ENCODE data around the gene CLN5. TPM values are rescaled to one million over a fixed set of nuclear protein-coding genes. Genes with fewer than 3 reads are reported as not detected.
A peak's percentile ranks its signal among the peaks of the same experiment; 100 is the strongest.
"Not testable (repeated sequence)": the region's sequence is repeated elsewhere in the genome, so short reads cannot be mapped to it uniquely, and the experiment has no call there.

The CLN5 gene
- 12.9 TPM for total RNA-seq

DNA sequence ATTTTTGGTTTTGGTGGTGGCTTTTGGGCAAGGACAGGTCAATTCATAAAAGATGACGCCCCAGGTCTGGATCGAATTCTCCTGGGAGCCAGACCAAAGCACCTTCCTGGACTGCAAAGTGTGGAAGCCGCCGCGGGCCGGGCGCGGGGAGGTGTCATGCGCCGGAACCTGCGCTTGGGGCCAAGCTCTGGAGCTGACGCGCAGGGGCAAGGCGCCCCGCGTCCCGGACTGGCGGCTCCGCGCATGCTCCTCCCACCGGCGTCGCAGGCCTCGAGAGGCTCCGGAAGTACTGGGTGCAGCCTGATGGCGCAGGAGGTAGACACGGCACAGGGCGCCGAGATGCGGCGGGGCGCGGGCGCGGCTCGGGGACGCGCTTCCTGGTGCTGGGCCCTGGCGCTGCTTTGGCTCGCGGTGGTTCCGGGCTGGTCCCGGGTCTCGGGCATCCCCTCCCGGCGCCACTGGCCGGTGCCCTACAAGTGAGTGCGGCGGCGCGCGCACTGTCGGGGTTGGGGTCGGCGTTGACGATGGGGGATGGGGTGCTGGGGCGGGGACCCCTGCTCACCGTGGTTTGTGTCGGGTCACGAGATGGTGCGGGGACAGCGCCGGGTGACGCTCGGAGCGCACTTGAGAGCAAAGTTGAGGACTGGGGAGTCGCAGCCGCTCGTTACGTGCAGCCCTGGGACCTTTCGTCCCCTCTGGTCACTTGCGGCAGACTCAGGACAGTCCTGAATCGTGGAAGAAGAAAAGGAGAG is at the start of gene CLN5:
Gene CLN5 (plus strand): TSS at position 286 of the 752 bp plus-strand sequence. CDS start 18 bp downstream, at position 304.
- ATAC-seq, result peak; percentile 99

DNA sequence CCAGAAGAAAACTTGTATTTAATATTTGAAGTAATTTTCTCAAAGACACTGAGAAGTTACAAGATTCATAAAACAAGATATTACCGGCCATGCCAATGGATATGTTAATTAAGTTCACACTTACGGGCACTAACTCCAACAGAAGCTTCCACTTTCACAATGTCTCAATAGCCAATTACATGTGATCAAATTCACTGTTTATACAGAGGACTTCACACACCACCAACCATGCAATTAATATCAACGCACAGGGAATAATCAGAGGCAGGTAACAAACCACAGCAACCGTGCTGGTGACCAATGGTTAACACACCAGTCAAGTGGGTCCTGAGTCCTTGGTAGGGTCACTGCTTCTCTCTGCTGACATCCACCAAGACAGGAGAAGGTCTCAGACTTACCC is 49.5 kb upstream of the CLN5 start:
- no peak for ATAC-seq

- ATAC-seq, result no peak
Measured at GRCh38 chr13:76943646-76944045, 48.2 kb upstream of the CLN5 start.

GRCh38 chr13:76944456-76944855 is 47.4 kb upstream of the CLN5 start:
- ATAC-seq, result peak; percentile 48

DNA sequence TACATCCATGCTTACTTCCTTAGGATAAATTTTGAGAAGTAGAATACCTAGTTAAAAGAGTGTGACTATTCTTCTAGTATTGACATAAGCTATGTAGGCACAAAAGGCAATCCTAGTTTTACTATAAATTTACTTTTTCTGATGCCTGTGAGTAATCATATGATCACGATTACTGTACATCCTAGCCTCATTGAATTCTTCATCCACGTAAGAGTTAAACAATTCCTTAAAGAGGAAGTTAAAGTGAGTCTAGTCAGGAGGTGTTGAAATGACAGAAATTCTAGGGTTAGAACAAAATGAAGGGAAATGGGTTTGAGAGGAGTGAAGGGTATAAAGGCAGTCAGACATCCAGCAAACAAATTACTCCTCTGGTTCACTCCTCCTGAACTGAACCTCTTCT is 43.7 kb upstream of the CLN5 start, which contains the start of gene ACOD1:
Gene ACOD1 (plus strand): TSS at position 363 of the 400 bp plus-strand sequence. CDS start 48 bp downstream, outside the sequence.
- ATAC-seq, result no peak

DNA sequence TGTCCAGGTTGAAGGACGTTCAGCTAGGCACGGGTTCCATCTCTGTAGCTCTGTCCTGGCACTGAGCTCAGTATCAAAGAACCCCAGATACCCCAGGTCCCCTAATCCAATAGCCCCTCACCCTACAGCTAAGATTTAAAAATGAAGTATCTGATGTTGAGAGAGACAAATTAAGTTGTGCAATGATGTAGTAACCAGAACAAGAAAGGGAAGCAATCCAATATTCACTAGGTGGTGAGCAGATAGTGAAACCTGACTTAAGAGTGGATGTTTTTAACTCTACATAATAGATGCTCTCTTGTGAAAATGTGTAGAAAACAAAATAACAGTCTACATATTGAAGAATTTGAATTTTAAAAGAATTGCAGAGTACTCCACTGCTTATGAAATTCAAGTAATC is 41.8 kb upstream of the CLN5 start:
- ATAC-seq, result no peak

DNA sequence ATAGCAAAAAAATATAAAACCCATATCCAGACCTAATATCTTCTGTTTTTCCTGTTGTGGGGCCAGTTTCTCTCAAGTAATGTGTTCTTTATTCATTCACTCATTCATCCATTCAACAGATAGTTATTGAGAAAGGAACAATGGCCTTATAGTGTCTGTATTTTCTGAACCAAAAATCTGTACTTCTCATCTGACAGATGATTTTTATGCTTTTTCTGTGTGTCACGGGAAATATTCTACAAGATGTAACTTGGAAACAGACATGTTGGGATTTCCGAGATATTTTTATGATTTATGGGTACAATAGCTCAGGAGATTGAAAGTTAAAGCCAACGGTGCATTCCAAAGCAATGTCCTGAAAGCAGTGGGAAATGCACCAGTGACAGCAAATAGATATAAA is 37.9 kb upstream of the CLN5 start:
- ATAC-seq, result no peak

GRCh38 chr13:76954538-76954937 is 37.3 kb upstream of the CLN5 start:
- no peak for ATAC-seq

- no peak for ATAC-seq
Measured at GRCh38 chr13:76955193-76955592, 36.7 kb upstream of the CLN5 start.

DNA sequence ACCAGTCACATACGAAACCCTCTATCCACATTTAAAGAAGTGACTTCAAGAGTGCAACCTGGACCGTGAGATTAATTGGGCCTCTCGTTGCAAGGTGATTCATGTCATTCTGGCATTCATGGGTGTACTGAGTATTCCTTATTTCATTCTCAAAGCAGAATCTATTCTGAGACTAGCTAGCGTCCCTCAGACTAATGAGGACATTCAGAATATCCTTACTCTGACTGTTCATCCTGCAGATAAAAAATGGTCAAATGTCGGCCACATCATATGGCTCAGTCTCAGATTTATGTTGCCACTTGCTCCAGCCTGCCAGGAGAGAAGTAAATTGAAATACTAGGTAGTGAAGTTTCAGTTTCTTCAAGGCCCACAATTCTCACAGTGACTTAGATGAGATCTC is 36.2 kb upstream of the CLN5 start:
- ATAC-seq, result no peak

DNA sequence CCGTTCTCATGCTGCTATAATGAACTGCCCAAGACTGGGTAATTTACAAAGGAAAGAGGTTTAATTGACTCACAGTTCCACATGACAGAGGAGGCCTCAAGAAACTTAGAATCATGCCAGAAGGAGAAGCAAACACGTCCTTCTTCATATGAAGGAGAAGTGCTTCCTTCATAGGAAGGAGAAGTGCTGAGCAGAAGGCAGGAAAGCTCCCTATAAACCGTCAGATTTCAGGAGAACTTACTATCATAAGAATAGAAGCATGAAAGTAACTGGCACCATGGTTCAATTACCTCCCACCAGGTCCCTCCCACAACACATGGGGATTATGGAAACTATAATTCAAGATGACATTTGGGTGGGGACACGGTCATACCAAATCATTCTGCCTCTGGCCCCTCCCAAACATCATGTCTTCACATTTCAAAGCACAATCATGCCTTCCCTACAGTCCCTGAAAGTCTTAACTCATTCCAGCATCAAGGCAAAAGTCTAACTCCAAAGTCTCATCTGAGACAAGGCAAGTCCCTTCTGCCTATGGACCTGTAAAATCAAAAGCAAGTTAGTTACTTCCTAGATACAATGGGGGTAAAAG is 32.9 kb upstream of the CLN5 start:
- ATAC-seq, result no peak

DNA sequence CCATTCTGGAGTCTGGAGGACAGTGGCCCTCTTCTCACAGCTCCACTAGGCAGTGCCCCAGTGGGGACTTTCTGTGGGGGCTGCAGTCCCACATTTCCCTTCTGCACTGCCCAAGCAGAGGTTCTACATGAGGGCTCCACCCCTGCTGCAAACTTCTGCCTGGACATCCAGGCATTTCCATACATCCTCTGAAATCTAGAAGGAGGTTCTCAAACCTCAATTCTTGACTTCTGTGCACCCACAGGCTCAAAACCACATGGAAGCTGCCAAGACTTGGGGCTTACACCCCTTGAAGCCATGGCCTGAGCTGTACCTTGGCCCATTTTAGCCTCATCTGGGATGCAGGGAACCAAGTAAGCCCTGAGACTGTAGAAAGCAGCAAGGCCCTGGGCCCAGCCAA is 32.1 kb upstream of the CLN5 start:
- not testable (repeated sequence) for ATAC-seq

DNA sequence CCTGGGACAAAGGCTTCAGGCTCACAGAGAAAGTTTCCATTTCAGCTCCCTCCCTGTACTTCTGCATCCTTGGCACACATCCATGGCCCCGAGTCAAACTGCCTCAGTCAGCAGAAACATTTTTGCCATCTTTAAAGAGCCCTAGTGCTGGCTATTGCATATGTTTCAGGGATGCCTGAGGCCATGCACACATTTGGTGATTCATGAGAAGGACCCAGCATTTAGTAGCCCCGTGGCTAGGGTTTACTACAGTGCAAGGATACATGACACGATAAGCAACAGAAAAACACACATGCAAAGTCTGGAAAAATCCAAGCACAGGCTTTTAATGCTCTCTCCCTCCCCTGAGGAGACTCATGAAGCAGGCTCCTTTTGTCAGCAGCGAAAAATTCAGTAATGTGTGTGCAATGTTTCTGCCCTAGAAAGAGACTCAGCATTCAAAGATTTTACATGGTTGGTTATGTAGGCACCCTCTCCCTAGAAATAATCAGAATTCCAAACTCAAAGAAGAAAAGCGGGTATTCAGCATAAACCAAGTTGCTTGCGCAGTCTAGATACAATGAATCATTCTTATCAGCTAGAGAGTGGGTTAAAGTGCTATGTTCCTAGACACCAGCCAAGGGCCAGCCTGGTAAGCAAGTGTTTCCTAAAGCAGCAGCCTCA is 26.0 kb upstream of the CLN5 start:
- peak; percentile 37 for ATAC-seq

DNA sequence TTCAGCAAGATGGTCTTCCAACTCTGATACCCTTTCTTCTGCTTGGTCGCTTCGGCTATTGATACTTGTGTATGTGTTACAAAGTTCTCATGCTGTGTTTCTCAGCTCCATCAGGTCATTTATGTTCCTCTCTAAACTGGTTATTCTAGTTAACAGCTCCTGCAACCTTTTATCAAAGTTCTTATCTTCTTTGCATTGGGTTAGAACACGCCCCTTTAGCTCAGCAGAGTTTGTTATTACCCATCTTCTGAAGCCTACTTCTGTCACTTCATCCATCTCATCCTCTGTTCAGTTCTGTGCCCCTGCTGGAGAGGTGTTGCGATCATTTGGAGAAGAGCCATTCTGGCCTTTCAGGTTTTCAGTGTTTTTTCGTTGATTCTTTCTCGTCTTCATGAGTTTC is 24.9 kb upstream of the CLN5 start:
- no peak for ATAC-seq

GRCh38 chr13:76968041-76968440 is 23.8 kb upstream of the CLN5 start:
- no peak for ATAC-seq

DNA sequence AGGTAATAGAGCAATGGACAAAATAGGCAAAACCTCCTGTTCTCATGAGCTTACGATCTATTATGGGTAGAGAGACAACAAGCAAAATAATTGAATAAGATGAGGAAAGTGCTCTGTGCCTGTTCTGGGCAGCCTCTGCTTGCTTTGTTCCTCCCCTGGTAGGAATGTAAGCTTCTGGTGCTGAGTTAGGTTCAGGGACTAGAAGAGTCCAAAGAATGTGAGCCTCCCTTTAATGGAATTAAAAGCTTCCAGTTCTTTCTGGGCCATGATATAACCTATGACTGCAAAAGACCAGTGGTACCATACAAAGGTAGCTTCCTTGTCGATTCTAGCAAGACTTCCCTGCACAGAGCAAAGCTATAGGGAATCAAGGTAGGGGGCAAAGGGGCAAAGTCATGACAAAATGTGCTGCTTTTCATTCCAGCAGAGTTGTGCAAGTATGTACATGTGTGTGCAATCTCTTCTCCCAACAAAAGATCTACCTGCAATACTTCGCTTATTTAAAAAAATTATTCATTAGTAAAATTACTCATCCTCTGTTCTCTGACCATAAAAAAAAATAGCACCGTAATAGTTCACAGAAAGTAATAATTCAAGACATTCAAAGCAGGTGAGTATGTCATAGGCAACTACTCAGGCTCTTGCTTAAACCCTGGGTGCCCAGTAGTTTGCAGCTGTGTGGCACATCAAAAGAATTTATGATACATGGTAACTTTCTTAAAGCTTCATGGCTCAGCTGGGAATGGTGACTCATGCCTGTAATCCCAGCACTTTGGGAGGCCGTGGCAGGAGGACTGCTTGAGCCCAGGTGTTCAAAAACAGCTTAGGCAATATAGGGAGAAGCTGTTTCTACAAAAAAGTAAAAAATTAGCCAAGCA is 22.2 kb upstream of the CLN5 start:
- peak; percentile 90 for ATAC-seq

GRCh38 chr13:76971215-76971614 is 20.7 kb upstream of the CLN5 start:
- no peak for ATAC-seq

GRCh38 chr13:76971851-76972829 is 19.7 kb upstream of the CLN5 start:
- ATAC-seq, result no peak

GRCh38 chr13:76973920-76974617 is 17.8 kb upstream of the CLN5 start:
- no peak for ATAC-seq

DNA sequence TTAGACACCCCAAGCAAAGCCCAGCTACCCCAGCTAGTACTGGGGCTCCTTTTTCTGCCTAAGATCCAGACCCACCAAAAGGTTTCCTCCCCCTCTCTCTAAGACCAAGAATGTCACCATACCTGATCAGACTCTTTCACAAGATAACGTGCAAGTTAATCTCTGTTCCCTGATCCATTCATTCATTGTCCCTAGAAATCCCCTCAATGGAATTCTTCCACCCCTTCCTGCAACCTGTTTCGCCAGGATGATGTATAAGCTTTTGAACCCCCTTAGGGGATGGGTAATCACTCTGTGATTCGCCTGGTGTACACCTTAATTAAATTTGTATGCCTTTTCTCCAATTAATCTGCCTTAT is 17.3 kb upstream of the CLN5 start:
- no peak for ATAC-seq

DNA sequence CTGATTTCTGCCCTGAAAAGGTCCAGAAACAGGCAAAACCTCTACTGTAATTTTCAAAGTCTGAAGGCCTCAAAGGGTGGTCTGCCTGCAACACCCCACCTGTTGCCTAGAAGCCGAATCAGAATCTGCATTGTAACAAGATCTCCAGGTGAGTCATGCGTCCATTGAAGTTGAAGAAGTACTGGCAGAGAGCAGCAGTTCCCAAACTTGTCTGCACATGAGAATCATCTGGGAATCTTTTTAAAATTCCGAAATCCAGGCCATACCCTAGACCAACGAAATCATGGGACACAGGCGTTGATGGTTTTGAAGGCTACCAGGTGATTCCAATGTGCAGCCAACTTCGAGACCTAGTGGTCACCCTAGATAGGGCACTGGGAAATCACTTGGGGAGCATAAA is 16.0 kb upstream of the CLN5 start:
- ATAC-seq, result peak; percentile 29

All from esophagus mucosa (tissue), 1 donor.